Stimulated activated CD8-positive, alpha-beta memory T cell treated with anti-CD3 and anti-CD28 coated beads, Interleukin-15, amount 100 ng/mL, for 1 hour (primary cell): ENCODE measurements around the gene PRM2.

ENCODE experiments used
- DNase-seq: peaks from one replicate; pipeline ENCODE4 v3.0.0-alpha.2; 2020; ENCODE audit warnings: low read depth

The PRM2 gene

DNA sequence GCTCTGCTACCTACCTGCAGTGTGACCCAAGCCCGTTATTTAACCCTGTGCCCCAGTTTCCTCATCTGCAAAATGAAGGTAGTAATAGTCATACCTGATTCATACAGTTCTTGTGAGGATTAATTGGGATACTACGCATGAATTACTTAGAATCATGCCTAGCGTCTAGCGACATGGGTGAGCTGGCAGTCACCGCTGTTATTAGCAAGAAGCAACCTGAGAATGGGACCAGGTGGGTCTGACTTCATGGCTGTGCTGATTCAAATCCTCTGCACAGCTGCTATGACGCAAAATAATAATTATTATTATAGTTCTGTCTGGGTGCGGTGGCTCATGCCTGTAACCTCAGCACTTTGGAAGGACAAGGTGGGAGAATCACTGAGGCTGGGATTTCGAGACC lies 28.1 kb downstream of the PRM2 start:
- no peak for DNase-seq

DNA sequence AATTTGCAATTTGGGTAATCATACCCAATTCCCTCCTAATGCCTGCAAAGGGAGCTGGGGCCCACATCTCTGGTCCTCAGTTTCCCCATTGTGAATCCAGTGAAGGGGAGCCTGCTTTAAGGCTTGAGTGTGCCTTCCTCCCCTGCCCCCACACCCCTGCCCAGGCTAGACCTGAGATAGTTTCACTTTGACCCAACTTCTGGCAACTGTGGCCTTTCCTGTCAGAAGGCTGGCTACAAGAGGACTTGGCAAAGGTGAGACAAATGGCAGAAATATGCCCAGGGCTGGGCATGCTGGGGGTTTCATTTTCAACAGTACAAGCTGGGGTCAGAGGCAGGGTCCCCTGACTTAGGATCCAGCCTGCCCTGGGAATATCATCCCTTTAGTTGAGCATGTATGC lies 30.3 kb downstream of the PRM2 start:
- DNase-seq = no peak

DNA sequence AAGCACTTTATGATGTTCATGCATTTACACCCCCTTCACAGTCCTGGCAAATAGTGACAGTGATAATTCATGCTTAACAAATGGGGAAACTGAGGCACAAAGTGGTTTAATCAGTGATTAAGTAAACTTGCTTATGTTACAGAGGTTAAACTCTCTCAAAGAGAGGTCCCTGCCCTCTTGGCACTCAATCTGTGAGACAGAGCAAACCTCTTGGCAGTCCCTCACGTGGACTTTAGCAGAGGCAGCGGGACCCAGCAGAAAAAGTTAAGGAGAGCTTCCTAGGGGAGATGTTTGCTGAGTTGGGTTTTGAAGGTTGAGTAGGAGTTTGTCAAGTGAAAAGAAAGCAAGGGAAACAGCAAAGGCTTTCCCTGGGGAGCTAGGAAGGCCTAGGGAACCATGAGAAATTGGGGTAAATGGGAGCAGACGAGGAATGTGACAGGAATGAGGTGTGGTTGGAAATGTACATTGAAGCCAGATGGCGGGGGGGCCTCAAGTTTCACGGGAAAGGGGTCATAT lies 31.0 kb downstream of the PRM2 start:
- no peak for DNase-seq

DNA sequence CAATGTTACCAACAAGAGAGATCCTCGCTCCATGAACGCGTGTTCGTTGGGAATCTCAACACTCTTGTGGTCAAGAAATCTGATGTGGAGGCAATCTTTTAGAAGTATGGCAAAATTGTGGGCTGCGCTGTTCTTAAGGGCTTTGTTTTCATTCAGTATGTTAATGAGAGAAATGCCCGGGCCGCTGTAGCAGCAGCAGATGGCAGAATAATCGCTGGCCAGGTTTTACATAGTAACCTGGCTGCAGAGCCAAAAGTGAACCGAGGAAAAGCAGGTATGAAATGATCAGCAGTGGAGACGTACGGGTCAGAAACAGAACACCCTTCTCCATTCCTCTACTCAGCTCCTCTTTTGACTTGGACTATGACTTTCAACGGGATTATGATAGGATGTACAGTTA lies 33.6 kb downstream of the PRM2 start:
- no peak for DNase-seq

DNA sequence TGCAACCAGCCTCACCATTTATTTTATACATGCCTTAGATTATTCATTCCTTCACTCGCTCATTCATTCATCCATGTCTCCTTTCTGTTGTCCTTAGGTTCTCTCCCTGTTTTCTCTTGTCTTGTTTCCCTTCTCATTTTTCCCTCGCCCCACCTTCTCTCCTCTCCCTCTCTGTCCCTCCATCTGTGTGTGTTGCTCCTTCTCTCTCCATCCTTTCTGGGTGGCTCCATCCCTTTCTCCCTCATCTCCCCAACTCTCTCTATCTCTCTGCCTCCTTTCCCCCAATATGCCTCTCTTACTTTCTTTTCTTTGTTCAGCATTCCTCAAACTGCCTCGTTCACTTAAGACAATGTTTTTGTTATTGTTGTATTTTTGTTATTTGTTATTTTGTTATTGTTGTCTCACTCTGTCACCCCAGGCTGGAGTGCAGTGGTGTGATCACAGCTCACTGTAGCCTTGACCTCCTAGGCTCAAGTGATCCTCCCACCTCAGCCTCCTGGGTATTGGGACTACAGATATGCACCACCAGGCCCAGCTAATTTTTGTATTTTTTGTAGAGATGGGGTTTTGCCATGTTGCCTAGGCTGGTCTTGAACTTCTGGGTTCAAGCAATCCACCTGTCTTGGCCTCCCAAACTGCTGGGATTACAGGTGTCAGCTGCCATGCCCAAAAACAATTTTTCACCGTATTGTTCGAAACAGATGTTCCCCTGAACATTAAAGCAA lies 34.6 kb downstream of the PRM2 start:
- no peak for DNase-seq

DNA sequence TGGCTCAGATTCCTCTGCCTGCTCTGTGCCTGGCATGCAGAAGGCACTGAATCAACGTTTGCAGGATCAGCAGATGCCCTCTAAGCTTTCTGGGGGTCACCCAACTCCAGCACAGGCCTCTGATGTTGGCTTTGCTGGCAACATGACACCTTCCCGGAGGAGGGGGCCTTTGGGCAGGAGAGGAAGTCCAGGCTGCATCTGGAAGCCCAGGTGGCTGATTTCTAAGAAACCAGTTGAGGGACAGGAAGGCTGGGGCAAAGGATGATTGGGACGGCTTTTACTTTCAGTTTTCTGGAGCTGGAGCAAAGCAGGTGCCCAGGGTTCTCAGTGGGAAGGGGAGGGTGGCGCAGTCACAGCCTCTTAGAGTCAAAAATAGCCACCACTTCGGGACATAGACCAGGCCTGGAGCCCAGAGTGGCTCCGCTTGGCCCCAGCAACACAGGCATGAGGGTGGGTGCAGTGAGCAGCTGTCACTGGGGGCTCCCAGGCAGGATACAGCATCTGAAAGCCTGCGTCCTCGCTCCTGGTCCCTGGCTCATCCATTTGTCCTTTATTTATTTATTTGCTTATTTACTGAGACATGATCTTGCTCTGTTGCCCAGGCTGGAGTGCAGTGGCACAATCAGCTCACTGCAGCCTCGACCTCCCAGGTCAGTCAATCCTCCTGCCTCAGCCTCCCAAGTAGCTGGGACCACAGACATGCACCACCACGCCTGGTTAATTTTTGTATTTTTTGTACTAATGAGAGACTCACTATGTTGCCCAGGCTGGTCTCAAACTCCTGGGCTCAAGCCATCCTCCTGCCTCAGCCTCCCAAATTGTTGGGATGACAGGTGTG lies 35.4 kb downstream of the PRM2 start:
- no peak for DNase-seq

DNA sequence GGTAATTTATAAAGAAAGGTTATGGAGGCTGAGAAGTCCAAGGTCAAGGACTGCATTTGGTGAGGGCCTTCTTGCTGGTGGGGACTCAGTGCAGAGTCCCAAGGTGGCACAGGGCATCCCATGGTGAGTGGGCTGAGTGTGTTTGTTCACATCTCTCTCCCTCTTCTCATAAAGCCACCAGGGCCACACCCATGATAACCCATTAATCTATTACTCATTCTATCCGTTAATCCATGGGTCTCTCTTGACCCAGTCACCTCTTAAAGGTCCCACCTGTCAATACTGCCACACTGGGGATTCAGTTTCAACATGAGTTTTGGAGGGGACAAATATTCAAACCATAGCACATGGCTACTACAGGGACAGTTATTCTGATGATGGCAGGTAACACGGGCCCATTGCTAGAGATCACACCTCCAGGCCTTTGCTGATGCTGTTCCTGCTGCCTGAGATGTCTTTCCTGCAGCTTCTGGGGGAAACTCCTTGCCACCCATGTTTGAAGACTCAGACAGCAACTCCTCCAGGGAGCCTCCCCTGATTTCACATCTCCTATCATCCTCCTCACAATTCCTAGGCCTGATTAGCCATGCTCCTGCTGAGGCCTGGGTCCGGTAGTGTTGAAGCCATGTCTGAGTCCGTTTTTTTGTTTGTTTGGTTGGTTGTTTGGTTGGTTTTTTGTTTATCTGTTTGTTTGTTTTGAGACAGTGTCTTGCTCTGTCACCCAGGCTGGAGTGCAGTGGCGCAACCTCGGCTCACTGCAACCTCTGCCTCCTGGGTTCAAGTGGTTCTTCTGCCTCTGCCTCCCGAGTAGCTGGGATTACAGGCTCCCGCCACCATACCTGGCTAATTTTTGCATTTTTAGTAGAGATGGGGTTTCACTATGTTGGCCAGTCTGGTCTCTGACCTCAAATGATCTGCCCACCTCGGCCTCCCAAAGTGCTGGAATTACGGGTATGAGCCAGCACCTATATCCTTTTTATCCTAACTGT lies 36.3 kb downstream of the PRM2 start:
- DNase-seq = no peak

DNA sequence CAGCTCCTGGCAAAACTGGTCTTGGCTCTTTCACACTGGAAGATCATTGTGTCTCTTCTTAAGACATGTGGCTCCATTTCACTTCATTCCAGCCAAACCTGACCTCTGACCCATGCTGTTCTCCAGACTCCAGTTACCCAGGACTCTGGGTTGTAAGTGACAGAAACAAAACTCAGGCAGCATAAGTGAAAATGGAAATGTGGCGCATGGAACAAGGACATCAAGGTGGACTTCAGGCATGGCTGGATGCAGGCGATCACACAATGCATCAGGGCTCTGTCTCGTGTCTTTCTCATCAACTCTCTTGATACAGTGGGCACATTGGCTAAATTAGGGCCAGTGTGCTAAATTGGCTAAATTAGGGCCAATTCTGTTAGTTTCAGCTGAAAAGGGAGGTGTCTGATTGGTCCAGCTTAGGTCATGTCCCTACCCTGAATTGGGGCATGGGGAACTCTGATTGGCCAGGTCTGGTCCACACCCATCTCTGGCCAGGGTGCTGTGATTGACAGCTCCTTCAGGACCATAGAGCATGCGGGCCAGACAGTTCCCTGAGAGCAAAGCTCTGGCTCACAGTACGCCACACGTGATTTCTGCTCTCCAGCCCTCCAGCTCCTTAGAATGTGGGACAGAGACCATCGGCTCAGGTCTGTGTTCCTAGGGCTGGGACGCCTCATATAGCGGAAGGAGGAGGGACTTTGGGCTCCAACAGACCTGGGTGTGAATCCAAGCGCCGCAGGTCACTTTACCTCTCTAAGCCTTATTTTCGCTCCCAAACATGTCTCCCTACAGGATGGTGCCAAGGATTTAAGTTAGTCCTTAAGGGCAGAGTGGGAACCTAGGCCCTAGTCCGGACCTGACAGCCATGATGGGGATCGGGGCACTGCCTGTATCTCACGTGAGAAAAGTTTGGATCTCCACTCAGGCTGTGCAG lies 37.7 kb downstream of the PRM2 start:
- DNase-seq = no peak

DNA sequence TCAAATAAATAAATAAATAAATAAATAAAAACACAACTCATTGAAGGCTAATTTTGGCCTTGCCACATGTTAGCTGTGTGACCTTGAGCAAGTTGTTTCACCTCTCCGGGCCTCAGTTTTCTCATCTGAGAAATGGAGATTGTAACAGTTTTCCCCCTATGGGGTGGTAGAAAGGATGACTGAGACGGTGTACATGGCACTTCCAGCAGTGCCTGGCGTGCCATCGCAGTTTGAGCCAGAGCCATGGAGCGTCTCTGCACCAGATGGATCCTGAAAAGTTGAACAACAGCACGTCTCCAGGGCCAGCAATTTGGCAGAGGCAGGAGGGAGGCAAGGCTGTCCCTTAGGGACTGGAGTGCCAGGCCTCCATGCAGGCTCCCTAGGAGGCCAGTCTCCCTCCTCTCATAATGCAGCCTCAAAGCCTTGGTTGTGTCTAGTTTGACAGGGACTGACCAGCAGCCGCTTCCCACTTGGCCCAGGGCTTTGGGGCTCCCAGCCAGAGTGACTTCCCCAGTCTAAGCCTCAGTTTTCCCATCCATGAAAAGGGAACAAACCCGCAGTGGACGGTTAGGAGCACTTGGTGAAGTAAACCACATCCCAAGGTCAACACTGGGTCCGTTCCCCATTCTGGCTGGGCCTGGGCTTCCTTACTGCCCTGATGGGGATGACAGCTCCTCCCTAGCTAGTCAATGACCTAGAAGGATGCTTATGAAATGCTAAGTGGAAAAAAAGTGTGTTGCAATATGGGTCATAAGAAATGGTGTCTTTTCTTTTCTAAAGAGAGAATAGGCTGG lies 39.6 kb downstream of the PRM2 start:
- no peak for DNase-seq

DNA sequence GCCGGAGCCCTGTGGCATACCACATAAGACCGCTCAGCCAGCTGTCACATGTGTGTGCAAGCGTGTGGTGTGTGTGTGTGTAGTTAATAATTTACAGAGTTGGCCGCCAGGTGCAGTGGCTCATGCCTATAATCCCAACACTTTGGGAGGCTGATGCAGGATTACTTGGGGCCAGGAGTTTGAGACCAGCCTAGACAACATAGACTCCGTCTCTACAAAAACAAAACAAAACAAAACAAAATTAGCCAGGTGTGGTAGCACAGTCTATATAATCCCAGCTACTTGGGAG lies 40.6 kb downstream of the PRM2 start:
- DNase-seq = no peak

DNA sequence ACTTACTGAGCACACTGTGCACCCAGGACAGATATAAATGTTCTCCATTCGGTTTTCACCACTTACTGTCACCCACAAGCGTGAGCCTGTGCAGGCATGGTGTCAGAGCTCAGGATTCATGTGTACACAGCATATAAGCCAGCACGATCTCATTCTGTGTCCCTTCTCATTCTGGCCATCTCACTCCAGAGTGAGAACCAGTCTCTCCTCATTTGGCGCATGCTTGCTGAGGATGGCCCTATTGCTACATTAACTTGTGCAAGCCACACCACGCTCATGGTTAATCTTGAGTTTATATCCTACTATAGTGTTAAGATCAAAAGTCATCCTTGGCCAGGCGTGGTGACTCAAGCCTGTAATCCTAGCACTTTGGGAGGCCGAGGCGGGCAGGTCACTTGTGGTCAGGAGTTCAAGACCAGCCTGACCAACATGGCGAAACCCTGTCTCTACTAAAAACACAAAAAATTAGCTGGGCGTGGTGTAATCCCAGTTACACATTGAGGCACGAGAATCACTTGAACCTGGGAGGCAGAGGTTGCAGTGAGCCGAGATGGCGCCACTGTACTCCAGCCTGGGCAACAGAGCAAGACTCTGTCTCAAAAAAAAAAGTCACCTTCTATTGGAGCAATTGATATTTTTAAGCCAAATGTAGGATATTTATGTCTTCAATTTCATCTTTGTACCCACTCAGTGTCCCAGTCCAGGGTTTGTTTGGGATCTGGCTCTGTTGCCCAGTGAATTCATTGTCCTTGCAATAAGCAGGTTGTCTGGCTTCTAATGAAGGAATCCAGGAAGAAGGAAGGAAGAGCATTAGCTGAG lies 41.2 kb downstream of the PRM2 start:
- no peak for DNase-seq

DNA sequence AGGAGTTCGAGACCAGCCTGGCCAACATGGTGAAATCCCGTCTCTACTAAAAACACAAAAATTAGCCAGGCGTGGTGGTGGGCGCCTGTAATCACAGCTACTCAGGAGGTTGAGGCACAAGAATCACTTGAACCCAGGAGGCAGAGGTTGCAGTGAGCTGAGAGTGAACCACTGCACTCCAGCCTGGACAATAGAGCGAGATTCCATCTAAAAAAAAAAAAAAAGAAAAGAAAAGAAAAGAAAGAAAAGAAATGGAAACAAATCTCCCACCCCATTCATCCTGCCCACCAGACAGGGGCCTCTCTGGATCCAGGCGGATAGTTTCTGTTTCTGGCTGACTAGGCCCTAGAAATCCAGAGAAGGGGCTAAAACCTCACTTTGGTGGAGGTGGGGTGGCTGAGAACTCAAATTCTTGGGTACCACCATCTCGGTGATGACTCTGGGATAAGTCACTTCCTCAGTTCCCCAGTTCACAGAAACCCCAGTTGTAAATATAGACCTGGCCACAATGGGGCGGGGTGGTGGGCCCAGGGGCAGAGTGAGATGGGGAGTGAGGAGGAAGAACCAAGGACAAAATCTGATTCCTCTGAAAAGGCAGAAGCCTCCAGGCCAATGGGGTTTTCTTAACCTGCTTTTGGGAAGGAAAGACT lies 42.4 kb downstream of the PRM2 start:
- DNase-seq = no peak

DNA sequence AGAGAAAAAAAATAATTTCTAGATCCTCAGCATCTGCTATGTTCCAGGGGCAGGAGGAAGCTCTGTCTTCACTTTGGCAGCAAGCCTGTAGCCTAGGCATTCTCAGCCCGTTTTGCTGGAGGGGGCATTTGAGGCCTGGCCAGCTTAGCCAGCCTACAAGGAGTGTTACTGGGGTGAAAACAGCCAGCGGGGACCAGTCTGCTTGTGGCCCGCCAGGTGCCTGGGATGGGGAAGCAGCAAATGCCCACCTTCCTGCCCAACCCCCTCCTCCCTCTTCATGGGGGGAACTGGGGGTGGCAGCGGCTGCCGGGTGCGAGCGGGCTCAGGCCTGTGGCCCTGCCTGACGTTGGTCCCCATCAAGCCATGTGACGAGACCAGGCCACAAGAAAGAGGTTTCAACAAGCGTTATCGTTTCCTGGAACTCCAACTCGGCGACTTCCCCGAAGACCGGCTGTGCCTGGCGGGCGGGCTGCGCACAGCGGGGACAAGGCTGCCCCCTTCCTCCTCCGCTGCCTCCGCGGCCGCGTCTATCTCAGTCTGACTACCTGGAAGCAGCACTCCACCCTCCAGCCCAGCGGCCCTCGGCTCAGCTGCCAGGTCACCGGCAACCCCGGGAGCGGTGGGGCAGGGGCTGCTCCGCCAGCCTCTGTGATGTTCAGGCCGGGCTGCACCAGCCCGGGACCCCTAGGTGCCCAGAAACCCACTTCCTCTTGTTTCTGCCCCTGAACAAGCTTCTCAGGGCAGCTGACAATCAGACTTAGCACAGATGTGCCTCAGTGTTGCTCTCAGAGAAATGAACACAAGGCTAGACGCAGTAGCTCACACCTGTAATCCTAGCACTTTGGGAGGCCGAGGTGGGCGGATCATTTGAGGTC lies 43.2 kb downstream of the PRM2 start:
- DNase-seq = peak; percentile 89

DNA sequence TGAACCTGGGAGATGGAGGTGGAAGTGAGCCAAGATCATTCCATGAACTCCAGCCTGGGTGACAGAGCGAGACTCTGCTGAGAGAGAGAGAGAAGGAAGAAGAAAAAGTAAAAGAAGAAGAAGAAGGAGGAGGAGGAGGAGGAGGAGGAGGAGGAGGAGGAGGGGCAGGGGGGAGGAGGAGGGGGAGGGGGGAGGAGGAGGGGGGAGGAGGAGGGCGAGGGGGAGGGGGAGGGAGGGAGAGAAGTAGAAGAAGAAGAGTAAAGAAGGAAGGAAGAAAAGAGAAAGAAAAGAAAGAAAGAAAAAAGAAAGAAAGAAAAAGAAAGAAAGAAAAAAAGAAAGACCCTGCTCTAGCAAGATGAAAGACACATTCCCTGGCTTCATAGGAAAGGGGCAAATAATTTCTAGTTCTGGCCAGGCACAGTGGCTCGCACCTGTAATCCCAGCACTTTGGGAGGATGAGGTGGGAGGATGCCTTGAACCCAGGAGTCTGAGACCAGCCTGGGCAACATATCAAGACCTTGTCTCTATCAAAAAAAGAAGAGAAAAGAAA lies 43.9 kb downstream of the PRM2 start:
- DNase-seq = no peak

DNA sequence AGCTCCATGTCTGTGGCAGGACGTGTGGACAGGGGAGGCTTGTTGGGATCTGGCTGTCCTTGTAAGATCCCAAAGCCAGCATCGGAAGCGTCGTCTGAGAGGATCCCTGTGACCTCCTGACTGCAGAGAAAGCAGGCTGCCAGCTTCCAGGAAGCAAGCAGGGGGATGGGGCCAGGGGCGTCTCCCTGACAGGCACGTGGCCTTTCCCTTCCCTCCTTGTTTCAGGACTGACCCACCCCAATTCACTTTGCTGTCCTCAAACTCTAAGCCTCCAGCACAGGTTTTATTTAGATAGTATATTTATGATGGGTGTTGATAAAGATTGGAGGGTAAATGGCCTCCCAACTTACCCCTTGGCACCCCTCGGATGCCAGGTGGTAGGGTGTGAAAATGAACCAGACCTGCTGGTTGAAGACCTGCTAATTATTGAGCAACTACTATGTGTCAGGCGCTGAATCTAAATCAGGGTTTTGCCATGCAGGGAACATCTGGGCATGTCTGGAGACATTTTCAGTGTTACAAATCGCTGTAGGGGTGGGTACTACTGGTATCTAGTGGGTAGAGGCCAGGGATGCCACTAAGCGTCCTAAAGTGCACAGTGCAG lies 44.8 kb downstream of the PRM2 start:
- no peak for DNase-seq

DNA sequence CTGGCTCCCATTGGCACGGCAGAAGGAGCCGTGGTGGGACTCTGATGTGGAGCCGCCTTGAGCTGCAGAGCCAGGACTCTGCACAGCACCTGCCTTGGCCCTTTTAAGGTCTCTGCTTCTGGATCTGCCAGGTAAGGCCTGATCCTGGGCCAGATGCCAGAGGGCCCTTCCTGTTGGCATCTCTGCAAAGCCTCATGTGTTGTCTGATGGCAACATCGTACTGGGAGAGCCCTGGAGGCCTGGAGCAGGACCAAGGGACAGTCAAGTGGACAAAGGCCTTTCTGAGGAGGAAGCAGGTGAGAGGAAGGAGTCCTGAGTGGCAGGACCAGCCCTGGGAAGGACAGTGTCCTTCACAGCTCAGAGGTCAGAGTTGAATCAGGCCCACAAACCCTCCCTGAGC lies 46.4 kb downstream of the PRM2 start:
- DNase-seq = no peak

DNA sequence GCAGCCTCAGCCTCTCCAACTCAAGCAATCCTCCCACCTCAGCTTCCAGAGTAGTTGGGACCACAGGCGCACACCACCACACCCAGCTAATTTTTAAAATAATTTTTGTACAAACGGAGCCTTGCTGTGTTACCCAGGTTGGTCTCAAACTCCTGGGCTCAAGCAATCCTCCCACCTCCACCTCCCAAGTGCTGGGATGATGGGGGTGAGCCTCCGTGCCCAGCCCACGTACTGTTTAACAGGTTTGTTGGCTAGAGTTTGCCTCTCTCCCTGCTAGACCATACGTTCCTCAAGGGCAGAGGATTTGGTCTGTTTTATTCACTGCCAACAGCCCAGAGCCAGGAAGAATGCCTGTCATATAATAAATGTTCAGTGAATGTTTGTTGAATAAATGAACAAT lies 46.8 kb downstream of the PRM2 start:
- no peak for DNase-seq
